NCI-H446 (cell line): ENCODE data around the gene FAM222A.
A peak's percentile ranks its signal among the peaks of the same experiment; 100 is the strongest.

ENCODE experiments used
- DNase-seq, 2 experiments: peaks; one replicate each; lab custom pipeline; 2025; lab: John Stamatoyannopoulos, UW

The FAM222A gene

DNA sequence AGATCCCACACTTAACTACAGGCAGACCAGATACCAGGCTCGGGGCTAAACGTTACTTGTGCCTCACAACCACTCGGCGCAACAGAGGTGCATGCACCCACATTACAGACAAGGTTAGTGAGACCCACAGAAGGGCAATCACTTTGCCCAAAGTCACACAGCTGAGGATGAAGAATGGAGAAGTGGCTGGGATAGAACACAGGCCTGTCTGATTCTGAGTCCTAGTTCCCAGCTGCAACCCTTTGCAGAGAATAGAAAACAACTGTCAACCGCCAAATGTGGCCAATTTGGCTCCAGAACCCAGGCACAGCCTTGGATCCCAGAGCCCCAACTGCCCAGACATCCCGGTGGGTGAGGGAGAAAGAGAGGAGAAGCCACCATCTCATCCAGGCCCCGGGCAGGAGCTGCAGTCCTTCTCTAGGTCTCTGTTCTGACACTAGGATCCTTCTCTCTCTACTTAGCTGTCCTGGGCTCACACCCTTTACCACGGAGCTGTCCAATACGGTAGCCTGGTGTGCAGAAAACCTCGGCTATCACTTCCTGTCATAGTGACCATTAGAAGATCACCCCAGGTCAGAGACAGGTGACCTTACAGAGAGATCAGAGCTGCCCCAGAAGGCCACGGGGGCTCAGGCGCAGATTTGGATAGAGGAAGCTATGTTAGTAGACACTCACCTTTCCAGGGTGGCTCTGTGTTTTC is 59.1 kb downstream of the FAM222A start:
- DNase-seq: no peak

DNA sequence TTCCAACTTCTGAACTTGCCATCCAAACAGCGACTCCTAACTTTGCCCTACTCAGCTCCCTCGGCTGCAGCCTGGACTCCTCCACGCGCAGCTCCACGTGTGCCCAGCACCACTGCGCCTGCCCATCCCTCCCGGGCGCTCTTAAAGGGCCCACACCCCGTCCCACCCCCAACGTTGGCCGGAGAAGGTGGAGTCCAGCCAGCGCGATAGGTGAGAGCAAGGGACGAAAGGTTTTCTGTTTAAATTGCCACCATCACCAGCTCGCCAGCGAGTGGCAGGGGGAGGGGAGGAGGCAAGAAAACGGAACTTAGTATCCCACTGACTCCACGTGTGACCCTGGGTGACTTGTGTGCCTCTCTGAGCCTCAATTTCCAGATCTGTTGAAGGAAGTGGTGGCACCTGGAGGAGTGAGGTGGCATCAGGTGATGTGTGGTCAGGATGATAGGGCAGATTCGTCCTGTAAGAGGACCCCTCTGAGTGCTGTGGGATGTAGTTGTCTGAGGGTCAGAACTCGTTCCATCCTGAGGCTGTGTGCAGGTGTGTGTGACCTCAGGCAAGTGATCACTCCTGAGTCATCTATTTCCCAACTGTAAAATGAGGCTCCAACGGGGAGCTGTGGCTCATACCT is 59.9 kb downstream of the FAM222A start:
- no peak for DNase-seq

DNA sequence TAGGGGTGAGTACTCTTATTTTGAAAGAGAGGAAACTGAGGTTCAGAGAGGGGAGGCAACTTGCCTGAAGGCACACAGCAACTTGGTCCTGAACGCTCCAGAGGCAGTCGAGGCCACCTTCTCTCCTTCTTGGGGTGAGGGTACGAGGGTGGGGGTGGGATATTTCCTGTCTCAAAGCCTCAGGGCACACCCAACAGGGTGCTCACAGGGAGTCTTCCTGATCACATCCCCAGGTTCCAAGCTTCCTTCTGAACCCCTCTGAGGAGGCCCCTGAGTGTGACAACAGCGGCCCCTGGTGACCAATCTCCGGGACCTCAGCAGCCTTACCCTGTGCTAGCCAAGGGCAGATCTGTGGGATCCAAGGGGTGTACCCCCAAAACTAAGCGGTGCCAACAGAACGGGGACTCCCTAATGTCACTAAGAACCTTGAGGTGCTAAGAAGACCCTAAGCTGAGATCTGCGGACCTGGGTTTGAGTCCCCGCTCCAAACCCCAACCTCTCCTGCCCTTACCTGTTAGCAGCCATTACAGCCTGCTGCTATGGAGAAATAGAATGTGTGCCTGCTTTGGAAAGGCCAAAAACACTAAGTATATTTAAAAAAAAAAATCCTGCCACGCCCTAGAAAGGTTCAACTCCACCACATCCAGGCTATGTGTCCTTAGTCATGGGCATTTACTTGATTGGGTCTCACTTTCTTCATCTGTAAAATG is 61.7 kb downstream of the FAM222A start:
- DNase-seq: peak; percentile 13 to 63

DNA sequence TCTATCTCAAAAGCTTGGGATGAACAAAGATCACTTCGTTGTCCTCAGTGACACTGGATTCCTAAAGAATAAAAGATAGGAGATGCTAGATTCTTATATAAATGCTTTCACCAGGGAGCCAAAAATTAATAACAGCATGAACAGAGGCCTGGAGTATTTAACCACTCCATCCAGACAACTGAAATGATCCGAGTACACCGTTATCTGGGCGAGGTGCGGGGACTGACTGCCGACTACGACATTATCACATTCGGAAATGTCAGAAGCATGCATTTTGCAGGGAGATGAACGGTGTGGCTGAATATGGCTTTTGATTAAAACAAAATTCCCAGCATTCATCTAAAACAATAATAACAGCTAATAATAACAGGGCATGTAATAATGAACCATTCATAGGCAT is 63.0 kb downstream of the FAM222A start:
- DNase-seq: no peak

DNA sequence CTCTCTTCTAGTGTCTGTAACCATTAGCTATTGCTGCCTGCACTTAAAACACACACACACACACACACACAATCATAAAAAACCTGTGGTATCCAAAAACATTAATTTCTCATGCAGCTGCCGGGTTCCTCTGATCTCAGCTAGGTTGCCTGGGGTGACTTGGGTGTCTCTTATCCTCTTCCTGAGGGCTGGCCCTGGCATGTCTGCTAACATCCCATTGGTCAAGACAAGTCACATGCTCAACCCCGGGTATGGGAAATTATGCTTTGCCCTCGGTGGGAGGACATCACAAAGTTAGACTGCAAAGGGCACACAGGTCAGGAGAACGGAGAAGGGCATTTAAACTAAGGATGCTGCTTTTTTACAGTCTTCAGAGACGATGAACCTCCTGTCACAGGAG is 63.9 kb downstream of the FAM222A start:
- peak in 1 of 2 experiments; percentile 42 for DNase-seq

DNA sequence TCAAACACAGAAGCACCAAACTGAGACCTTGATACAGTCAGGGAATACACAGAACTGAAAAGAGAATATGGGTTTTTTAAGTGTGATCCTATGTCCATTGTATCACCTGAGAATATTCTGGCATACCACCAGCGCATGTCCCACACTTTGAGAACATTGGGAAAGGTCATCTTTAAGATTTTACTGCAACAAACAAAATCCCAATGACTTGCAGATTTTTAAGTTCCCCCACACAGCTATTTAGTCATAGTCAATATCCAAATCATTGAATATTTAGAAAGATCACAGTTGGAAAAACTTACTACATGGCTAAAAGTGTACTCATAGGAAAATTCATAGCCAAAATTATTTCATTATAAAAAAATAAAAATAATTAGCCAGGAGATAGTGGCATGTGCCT is 65.1 kb downstream of the FAM222A start:
- no peak for DNase-seq

DNA sequence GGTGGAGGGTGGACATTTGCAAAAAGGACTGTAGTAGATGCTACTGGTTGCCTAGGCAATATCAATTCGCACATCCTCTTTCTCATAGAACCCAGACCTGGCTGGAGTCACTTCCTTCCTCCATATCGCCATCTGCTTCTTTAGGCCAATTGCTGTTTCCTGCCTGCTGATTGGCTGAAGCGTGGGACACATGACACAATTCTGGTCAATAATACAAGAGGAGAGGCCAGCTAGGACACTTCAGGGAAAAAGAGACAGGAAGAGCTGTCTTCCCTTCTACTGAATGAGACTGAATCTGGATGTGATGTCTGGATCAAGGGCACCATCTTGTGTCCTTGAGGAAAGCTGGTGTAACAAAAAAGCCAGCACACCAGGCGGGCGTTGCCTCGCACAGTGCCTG is 65.8 kb downstream of the FAM222A start:
- DNase-seq: no peak

DNA sequence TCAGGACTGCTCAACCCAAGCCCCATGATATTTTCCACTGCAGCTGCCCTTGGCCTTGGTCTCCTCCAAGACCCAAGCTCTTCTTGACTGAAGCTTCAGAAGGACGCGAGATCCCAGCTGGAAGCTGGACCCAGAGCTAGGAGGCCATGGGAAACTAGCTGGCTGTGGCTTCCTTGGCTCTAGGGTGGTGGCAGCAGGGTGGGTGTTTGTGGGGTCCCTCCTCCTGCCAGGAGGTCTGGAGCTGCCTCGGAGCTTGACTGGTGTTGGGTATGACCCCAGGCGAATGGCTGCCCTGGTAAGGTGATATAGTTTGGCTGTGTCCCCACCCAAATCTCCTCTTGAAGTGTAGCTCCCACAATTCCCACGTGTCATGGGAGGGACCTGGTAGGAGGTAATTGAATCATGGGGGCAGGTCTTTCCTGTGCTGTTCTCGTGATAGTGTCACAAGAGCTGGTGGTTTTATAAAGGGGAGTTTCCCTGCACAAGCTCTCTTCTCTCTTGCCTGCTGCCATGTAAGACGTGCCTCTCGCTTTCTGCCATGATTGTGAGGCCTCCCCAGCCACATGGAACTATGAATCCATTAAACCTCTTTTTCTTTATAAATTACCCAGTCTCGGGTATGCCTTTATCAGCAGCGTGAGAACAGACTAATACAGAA is 68.2 kb downstream of the FAM222A start:
- DNase-seq: no peak

DNA sequence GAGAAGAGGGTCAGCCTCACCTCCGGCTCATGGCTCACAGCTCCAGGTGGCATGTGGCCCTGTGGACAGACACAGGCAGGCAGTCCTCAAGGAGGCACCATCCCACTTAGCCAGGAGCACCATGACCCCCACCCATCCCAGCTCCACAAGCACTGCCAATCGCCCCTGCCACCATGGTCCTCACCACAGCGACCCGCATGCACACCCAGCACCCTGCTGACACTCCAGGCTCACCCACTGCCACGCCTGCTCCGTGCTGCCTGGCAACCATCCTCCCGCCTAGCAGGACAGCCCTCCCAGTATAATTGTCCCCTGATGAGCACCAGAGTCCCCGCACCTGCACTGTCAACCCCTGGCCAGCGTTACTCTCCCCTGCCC is 68.7 kb downstream of the FAM222A start:
- no peak for DNase-seq

DNA sequence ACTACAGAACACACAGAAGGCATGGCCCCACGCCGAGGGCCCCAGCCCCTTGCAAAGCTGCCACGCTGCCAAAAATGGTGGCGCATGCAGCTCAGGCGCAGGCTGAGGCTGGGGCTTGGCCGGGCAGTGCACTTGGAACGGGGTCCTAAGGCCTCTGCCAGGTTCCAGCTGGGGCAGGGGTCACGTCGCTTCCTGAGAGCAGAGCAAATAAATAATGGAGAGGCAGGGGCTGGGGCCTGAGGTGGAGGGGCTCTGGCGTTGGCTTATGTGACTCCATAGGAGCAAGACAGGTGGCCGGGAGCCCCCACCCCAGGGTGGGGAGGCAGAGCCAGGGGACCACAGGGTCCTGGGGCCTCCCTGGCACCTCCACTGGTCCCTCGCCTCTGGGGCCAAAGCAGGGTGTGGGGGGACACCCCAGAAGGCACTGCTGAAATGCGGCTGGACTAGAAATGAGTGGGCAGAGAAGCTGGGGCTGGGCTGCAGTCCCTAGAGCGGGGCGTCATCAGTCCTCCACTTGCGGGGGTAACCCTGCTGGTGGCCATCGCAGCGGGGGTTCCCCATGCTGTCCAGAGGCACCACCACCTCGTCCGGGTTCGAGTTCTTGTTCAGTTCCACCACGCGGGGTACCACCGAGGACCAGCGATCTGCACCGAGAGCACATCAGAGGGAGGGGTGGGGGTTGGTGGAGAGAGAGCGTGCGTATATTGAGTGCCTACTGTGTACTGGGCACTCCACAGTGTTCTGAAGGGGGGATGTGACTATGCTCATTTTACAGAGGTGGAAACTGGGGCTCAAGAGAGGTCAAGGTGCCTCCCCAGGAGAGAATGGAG is 69.7 kb downstream of the FAM222A start:
- peak in 1 of 2 experiments; percentile 20 for DNase-seq

DNA sequence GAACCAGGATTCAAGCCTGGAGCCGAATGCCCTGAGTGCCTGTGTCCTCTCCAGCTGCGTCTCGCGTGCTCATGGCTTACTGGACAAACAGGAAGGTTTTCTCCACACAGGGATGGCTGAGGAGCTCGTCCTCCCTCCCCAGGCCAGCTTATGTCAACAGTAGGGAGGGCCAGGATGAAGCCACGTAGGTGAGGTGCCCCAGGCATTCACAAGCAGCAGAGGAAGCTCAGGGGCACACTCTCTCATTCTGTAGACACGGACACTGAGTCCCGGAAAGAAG is 70.3 kb downstream of the FAM222A start:
- DNase-seq: no peak

DNA sequence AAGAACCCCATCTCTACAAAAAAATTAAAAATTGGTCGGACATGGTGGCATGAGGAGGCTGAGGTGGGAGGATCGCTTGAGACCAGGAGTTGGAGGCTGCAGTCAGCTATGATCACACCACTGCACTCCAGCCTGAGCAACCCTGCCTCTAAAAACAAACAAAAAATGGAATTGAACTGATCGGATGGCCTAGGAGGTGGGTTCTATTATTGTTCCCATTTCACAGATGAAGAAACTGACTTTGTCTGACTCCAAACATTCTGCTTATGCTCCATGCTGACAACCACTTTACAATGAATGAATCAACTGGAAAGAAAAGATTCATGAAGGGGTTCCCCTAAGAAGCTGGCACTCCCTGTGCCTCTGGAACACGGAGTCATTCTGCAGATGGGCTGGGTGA is 72.2 kb downstream of the FAM222A start:
- DNase-seq: no peak

DNA sequence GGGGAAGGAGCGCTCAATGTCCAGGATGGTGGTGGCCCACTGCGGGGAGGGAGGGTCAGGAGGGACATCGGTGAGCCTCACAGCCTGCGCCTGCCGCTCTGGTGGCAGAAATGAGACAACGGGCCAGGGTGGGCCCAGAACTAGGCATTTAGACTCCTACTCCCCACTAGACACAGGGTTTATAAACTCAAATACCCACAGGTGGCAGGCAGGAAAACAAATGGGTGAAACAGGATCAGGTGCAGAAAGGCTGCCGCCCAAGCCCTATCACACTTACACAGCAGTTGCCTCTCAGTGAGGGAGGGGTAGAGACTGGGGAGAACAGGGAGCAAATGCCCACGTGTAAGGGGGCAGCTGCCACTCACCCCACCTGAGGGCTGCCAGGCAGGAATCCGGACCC is 73.2 kb downstream of the FAM222A start:
- no peak for DNase-seq

DNA sequence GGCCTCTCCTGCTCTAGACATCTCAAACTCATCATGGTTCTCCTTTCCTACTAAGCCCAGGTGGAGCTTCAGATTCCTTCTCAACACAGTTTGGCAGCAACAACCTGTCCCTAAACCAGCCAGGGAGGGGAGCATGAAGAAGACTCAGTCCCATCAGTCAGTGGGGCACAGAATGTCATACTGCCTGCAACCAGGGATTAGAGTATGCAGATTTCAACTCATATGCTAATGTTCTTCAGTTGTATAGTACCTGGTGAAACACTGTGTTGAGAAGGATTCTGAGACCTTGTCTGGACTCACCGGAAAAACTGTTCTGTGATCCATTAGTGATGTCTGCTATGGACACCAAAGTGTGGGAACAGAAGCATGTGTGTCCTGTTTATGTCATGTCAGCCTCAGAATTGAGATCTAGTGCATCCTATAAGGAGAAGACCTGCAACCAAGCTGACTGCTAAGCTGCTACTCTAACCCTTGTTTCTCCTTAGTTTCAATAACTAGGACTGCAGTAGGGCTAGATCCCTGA is 76.0 kb downstream of the FAM222A start:
- DNase-seq: no peak

DNA sequence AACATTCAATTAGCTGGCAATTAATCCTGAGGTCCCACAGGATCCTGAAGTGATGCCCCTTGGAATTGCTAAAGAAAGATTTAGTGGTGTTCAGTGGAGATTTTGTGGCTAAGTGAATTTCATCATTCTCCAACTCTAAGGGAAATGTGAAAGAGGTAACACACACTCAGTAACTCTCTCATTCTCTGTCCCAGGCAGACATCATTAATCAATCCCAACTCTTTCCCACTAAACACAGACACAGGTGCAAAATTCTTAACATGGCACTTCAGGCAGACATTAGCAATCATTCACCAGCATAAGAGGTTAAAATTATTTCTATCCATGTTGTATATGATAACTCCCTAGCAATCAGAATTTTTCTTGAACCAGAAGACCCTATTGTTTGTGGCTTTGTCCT is 79.4 kb downstream of the FAM222A start:
- no peak for DNase-seq

DNA sequence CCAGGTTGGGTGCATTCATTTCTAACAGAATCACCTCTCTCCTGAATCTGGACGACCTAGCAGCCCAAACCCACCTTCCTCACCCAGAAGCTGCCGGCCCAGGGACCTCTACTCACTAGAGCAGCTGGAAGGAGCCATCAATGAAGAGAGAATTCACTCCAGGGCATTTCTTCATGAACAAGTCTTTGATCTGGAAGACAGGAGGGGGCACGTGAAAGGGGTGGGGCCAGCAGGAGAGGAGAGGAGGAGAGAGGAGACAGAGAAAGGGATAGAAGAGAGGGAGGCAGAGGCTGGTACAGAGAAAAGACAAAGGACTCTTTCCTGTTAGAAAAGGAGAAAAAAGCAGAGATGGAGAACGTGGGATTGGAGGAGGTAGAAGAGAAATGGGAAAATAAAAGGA is 79.8 kb downstream of the FAM222A start:
- no peak for DNase-seq

DNA sequence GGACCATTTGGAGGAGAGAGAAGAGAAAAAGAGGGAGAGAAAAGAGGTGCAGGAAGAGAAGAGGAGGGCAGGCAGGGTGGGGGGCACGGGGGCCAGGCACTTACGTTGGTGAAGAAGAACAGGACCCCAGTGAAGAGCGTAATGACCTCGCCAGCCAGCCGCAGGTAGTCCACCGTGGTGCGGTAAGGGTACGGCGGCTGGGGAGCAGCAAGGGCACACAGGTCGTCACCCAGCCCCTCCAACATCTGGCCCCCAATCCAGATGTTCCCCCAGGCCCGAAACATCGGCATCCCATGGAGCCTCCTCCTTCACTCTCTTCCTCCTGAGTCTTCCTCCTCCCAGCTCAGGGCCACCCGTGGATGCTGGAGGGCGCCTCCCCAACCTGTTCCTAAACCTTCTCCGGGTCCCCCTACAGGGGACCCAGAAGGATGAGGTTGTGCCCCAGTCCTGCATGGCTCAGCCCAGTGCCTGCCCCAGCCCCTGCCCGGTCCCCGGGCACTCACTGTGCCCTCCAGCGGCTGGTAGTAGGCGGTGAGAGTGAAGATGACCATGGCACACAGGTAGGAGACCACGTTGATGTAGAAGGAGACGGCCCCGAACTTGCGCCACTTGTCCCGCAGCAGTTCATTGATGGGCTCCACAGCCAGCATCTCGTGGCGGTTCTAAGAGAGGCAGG is 80.3 kb downstream of the FAM222A start:
- no peak for DNase-seq

DNA sequence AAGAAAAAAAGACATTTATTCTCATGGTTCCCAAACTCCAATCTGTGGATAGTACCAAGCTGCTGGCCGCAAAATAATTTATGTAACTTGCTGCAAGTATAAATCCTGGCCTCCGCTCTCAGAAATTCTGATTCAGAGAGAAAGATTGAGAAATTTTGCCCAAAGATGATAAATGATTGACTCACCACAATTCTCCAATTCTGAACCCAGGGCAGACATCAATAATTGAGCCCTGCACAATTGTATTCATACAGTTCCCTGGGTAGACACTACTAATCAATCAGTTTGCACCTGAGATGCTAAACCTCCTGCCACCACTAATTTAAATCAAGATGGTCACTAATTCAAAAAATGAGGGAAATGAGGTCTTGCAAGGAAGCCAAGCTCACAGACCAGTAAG is 81.4 kb downstream of the FAM222A start:
- DNase-seq: no peak

DNA sequence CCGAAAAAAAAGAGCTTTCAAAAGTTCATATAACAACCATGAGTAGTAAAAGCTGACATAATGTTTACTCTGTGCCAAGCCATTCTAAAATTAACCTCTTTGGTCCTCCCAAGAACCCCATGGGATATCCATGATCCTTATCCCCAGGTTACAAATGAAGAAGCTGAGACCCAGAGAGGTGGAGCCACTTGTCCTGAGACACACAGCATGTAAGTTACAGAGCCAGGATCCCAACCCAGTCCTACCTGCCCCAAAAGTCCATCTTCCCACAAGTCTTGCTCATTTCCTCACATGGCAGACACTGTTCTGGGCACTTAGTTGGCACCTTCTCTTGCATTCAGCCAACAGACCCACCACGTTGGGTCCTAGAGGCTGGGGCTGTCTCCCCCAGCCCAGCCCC is 82.4 kb downstream of the FAM222A start:
- DNase-seq: no peak

DNA sequence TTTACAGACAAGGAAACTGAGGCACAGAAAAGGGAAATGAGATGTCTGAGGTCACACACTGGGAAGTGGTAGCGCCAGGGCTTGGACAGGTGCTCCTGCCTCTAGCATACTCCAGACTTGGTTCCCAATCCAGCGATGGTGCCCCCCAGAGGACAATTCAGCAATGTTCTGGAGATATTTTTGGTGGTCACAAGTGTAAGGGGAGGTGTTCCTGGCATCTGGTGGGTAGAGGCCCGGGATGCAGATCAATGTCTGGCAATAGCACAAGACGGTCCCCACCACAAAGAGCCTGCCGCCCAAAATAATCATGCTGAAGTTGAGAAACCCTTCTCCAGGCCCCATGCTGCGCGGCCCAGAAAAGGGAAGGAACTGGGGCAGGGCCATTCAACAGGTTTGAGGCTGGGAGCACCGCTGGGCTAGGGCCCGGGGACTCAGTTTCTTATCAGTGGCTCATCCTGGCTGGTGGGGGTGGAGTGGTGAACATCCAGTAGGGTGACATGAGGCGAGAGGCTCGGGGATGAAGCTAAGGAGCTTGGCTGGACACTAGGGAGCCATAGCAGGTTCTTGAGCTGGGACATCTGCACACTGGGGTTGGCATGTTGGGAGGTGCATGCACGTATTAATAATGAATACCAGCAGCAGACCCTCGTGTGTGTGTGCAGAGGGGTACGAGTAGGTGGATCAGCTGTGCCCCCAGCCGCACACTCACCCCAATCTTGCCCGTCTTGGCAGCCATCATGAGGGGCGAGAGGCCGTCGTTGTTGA is 84.5 kb downstream of the FAM222A start:
- DNase-seq: no peak

DNA sequence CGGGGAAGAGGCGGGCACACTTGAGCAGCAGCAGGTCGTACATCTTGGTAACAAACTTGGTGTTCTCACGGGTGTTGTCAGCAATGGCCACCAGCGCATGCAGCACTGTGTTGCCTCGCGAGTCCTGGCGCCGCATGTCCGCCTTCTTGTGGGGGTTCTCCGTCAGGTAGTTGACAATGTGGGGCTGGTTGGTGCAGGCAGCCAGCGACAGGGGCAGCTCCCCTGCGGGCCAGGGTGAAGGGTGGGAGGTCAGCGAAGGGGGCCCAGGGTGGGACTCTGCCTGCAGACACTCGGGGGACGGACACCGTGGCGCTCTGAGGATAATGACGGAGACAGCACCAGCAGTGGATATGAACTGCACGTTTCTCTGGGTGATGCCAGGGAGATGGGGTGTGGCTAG is 85.1 kb downstream of the FAM222A start:
- DNase-seq: no peak
